ENCODE measurements around the gene CCDC92.

CCDC92 gene

GRCh38 chr12:124002021-124002644 lies 29.5 kb upstream of the CCDC92 start:
- no peak for DNase-seq (ENCODE audit: low read depth, low spot score)

- no peak for DNase-seq (ENCODE audit: low read depth, low spot score)
Observed at GRCh38 chr12:124001343-124001742, 28.7 kb upstream of the CCDC92 start.

- DNase-seq (ENCODE audit: low read depth, low spot score), result no peak
Observed at GRCh38 chr12:124000111-124000510, 27.5 kb upstream of the CCDC92 start.

GRCh38 chr12:123998991-123999359 lies 26.3 kb upstream of the CCDC92 start:
- no peak for DNase-seq (ENCODE audit: low read depth, low spot score)

GRCh38 chr12:123998344-123998990 lies 25.8 kb upstream of the CCDC92 start:
- no peak for DNase-seq (ENCODE audit: low read depth, low spot score)

- no peak for DNase-seq (ENCODE audit: low read depth, low spot score)
Observed at GRCh38 chr12:123997908-123998307, 25.3 kb upstream of the CCDC92 start.

GRCh38 chr12:123997033-123997822 lies 24.6 kb upstream of the CCDC92 start:
- DNase-seq (ENCODE audit: low read depth, low spot score), result no peak

- no peak for DNase-seq (ENCODE audit: low read depth, low spot score)
Observed at GRCh38 chr12:123996581-123996980, 23.9 kb upstream of the CCDC92 start.

- DNase-seq (ENCODE audit: low read depth, low spot score), result no peak
Observed at GRCh38 chr12:123995023-123995748, 22.6 kb upstream of the CCDC92 start.

GRCh38 chr12:123992118-123992825 lies 19.6 kb upstream of the CCDC92 start:
- no peak for DNase-seq (ENCODE audit: low read depth, low spot score)

- DNase-seq (ENCODE audit: low read depth, low spot score), result no peak
Observed at GRCh38 chr12:123991372-123991951, 18.8 kb upstream of the CCDC92 start.

GRCh38 chr12:123990511-123990910 lies 17.9 kb upstream of the CCDC92 start:
- DNase-seq (ENCODE audit: low read depth, low spot score), result no peak

- DNase-seq (ENCODE audit: low read depth, low spot score), result no peak
Observed at GRCh38 chr12:123989753-123990152, 17.1 kb upstream of the CCDC92 start.

GRCh38 chr12:123989168-123989567 lies 16.5 kb upstream of the CCDC92 start:
- DNase-seq (ENCODE audit: low read depth, low spot score), result no peak

- DNase-seq (ENCODE audit: low read depth, low spot score), result no peak
Observed at GRCh38 chr12:123987022-123987421, 14.4 kb upstream of the CCDC92 start.

- DNase-seq (ENCODE audit: low read depth, low spot score), result no peak
Observed at GRCh38 chr12:123986374-123986965, 13.8 kb upstream of the CCDC92 start.

- DNase-seq (ENCODE audit: low read depth, low spot score), result no peak
Observed at GRCh38 chr12:123984903-123985302, 12.3 kb upstream of the CCDC92 start.

- no peak for DNase-seq (ENCODE audit: low read depth, low spot score)
Observed at GRCh38 chr12:123983822-123984485, 11.3 kb upstream of the CCDC92 start.

GRCh38 chr12:123982269-123982668 lies 9.6 kb upstream of the CCDC92 start:
- no peak for DNase-seq (ENCODE audit: low read depth, low spot score)

- DNase-seq (ENCODE audit: low read depth, low spot score), result no peak
Observed at GRCh38 chr12:123979566-123979965, 6.9 kb upstream of the CCDC92 start.

Data from activated naive CD8-positive, alpha-beta T cell treated with anti-CD3 and anti-CD28 coated beads, Interleukin-2, amount 50 U/mL, for 16 hours (primary cell).